Measurements from ENCODE around the gene MXI1. TPM values are rescaled to one million over a fixed set of nuclear protein-coding genes. Genes with fewer than 3 reads are reported as not detected.

Gene MXI1
- total RNA-seq, 1 donor from 2014 or later: 14.7 TPM

DNA sequence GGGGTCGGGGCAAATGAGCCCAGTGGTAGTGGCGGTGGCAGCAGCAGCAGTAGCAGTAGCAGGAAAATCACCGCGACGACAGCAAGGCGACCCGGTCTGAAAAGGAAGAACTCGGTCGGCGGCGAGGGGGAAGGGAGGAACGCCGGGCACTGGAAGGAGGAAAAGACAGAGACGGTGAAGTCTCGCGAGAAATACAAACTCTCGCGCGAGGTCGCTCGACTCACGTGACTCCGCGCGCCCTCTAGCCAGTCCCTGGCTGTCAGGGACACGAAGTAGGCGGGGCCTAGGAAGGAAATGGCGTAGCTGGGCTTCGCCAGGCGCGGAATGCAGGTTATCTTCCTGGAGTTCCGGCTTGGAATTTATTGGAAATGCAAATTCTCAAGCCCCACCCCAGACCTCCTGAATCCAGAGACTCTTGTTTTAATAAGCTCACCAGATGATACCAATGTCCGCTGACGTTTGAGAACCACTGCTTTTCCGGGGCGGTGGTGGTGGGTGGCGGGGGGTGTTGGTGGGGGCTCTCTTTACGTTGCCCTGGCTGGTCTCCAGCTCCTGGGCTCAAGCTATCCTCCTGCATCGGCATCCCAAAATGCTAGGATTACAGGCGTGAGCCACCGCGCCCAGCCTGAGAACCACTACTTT, 97.5 kb downstream of the MXI1 start, which contains the start of gene SMNDC1:
Gene SMNDC1, minus strand, starts transcription at position 141 of the 642 bp plus-strand sequence. CDS start 1,333 bp downstream, outside the sequence.
- no peaks in the 10 kb centered on the region for H3K27me3 Mint-ChIP-seq (ENCODE audit: insufficient read depth)

DNA sequence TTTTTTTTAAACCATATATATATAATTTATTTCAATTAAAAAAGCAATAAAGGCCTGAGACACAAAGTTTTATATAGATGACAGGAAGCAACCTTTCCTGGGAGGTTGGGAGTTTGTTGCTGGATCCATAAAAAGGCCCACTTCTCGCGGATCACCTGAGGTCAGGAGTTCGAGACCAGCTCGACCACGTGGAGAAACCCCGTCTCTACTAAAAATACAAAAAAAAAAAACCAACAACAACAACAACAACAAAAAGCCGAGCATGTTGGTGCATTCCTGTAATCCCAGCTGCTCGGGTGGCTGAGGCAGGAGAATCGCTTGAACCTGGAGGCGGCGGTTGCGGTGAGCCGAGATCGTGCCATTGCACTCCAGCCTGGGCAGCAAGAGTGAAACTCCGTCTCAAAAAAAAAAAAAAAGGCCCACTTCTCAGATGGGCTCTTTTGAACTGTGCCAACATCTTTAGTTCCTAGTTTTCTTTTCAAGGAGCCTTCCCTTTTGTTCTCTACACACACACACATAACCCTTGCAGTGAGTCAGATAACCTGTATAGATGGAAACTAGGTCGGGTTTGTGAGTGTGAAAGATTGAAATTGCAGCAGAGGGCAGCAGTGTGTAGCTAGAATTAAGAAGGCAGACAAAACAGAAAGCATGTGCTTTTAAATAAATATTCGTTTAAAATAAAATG, 98.5 kb downstream of the MXI1 start:
- H3K36me3 Mint-ChIP-seq (ENCODE audit: low read depth): peaks cover 14% of the 10 kb centered on the region
- H3K9me3 Mint-ChIP-seq: no peaks in the 10 kb centered on the region
- peaks cover 48% of the 10 kb centered on the region for H3K4me1 Mint-ChIP-seq (ENCODE audit: low read depth)
- intact Hi-C loops (cut with micrococcal nuclease): loop anchor here (1.0 to 10.0 kb wide), 11 partner anchors 50 to 613 kb away; partner anchors contain the start of genes BBIP1, DUSP5, SHOC2 and SMC3
- H3K27me3 Mint-ChIP-seq (ENCODE audit: insufficient read depth): no peaks in the 10 kb centered on the region
- H3K27ac Mint-ChIP-seq: peak overlapping the region; percentile 96
- DNase-seq (ENCODE audit: low spot score): peak; percentile 52
- peak overlapping the region; percentile 97 for H3K4me3 Mint-ChIP-seq

More for the DNA sequence above, 97.5 kb downstream of the MXI1 start, which contains the start of gene SMNDC1:
- Mint-ChIP-seq H3K4me3 (peak within 1 kb of the TSS; percentile 97), H3K36me3 (ENCODE audit: low read depth) (peaks cover 20% of the 10 kb centered on the region), H3K9me3 (no peaks in the 10 kb centered on the region), H3K4me1 (ENCODE audit: low read depth) (peaks cover 48% of the 10 kb centered on the region), H3K27ac (peak within 1 kb of the TSS; percentile 96)
- intact Hi-C loops (cut with micrococcal nuclease): loop anchor here (1.0 to 10.0 kb wide), 7 partner anchors 94 to 614 kb away; partner anchors contain the start of genes ADD3, BBIP1, PDCD4 and SHOC2
- DNase-seq (ENCODE audit: low spot score): peak; percentile 96

GRCh38 chr10:110306452-110306768, 99.0 kb downstream of the MXI1 start:
- peak overlapping the region; percentile 96 for H3K27ac Mint-ChIP-seq
- DNase-seq (ENCODE audit: low spot score): no peak
- H3K36me3 Mint-ChIP-seq (ENCODE audit: low read depth): peaks cover 12% of the 10 kb centered on the region
- H3K9me3 Mint-ChIP-seq: no peaks in the 10 kb centered on the region
- intact Hi-C loops (cut with micrococcal nuclease): loop anchor here (1.0 to 10.0 kb wide), 9 partner anchors 50 to 438 kb away; partner anchors contain the start of genes DUSP5 and SMC3
- no peaks in the 10 kb centered on the region for H3K27me3 Mint-ChIP-seq (ENCODE audit: insufficient read depth)
- H3K4me3 Mint-ChIP-seq: peak overlapping the region; percentile 58
- H3K4me1 Mint-ChIP-seq (ENCODE audit: low read depth): peaks cover 48% of the 10 kb centered on the region

GRCh38 chr10:110307805-110308204, 100.4 kb downstream of the MXI1 start:
- no peak for DNase-seq (ENCODE audit: low spot score)
- Mint-ChIP-seq H3K27ac (no peak overlapping the region), H3K4me3 (no peak overlapping the region), H3K4me1 (ENCODE audit: low read depth) (peaks cover 48% of the 10 kb centered on the region), H3K9me3 (no peaks in the 10 kb centered on the region), H3K27me3 (ENCODE audit: insufficient read depth) (no peaks in the 10 kb centered on the region), H3K36me3 (ENCODE audit: low read depth) (peaks cover 8% of the 10 kb centered on the region)
- intact Hi-C loops (cut with micrococcal nuclease): loop anchor here (5.0 to 10.0 kb wide), 2 partner anchors 364 to 437 kb away; no protein-coding TSS in a partner anchor

DNA sequence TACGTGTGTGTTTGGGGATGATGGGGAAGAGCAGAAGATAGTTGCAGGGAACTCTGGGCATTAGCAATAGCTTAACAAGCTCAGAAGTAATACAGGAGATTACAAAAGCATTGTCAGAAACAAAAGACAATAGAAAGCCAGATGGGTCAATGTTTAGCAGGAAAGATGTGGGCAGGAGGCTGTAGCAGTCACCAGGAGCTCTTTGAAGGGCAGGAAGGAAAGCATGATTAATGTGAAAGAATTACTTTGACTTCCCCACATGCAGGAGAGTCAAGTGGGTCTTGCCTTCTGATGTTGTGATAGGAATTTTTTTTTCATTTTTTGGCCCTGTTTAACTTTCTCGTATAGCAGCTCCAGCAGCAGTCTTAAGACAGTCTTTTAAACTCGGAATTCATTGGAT, 103.3 kb downstream of the MXI1 start:
- Mint-ChIP-seq H3K27ac (no peak overlapping the region), H3K27me3 (ENCODE audit: insufficient read depth) (no peaks in the 10 kb centered on the region), H3K4me3 (peak overlapping the region; percentile 43), H3K36me3 (ENCODE audit: low read depth) (no peaks in the 10 kb centered on the region), H3K4me1 (ENCODE audit: low read depth) (peaks cover 53% of the 10 kb centered on the region), H3K9me3 (no peaks in the 10 kb centered on the region)
- no peak for DNase-seq (ENCODE audit: low spot score)
- intact Hi-C loops (cut with micrococcal nuclease): loop anchor here (1.0 to 2.0 kb wide), 8 partner anchors 44 to 290 kb away; partner anchors contain the start of genes DUSP5 and SMC3

GRCh38 chr10:110311357-110311949, 104.0 kb downstream of the MXI1 start:
- Mint-ChIP-seq H3K27ac (no peak overlapping the region), H3K36me3 (ENCODE audit: low read depth) (no peaks in the 10 kb centered on the region), H3K9me3 (no peaks in the 10 kb centered on the region), H3K27me3 (ENCODE audit: insufficient read depth) (no peaks in the 10 kb centered on the region), H3K4me3 (no peak overlapping the region), H3K4me1 (ENCODE audit: low read depth) (peaks cover 51% of the 10 kb centered on the region)
- no peak for DNase-seq (ENCODE audit: low spot score)
- intact Hi-C loops (cut with micrococcal nuclease): loop anchor here (1.0 to 2.0 kb wide), 8 partner anchors 43 to 289 kb away; partner anchors contain the start of genes DUSP5 and SMC3

- no peaks in the 10 kb centered on the region for H3K9me3 Mint-ChIP-seq
- no peaks in the 10 kb centered on the region for H3K36me3 Mint-ChIP-seq (ENCODE audit: low read depth)
- H3K4me1 Mint-ChIP-seq (ENCODE audit: low read depth): peaks cover 51% of the 10 kb centered on the region
- intact Hi-C loops (cut with micrococcal nuclease): no loop called here
- H3K27ac Mint-ChIP-seq: no peak overlapping the region
- DNase-seq (ENCODE audit: low spot score): no peak
- H3K27me3 Mint-ChIP-seq (ENCODE audit: insufficient read depth): no peaks in the 10 kb centered on the region
- H3K4me3 Mint-ChIP-seq: no peak overlapping the region
These were observed 104.8 kb downstream of the MXI1 start for GRCh38 chr10:110312206-110312605.

DNA sequence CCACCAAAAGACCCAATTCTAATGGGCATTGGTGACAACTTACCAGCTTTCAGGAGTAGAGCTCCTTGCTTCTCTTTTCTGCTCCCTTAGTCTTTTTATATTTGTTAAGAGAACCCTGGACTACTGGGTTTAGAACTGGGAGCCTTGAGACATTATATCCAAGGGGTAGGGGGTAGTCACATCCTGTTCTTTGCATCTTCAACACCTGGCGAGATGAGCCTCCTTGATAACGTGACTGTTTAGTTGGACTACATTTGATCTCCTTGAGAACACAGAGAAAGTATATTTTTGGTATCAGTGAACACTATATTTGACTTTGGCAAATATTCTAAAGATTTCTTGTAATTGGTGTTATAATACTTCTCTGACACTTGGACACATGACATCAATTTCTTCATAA, 106.3 kb downstream of the MXI1 start:
- peaks cover 59% of the 10 kb centered on the region for H3K4me1 Mint-ChIP-seq (ENCODE audit: low read depth)
- DNase-seq (ENCODE audit: low spot score): no peak
- intact Hi-C loops (cut with micrococcal nuclease): no loop called here
- no peaks in the 10 kb centered on the region for H3K36me3 Mint-ChIP-seq (ENCODE audit: low read depth)
- H3K9me3 Mint-ChIP-seq: no peaks in the 10 kb centered on the region
- H3K4me3 Mint-ChIP-seq: no peak overlapping the region
- H3K27ac Mint-ChIP-seq: no peak overlapping the region
- H3K27me3 Mint-ChIP-seq (ENCODE audit: insufficient read depth): no peaks in the 10 kb centered on the region

DNA sequence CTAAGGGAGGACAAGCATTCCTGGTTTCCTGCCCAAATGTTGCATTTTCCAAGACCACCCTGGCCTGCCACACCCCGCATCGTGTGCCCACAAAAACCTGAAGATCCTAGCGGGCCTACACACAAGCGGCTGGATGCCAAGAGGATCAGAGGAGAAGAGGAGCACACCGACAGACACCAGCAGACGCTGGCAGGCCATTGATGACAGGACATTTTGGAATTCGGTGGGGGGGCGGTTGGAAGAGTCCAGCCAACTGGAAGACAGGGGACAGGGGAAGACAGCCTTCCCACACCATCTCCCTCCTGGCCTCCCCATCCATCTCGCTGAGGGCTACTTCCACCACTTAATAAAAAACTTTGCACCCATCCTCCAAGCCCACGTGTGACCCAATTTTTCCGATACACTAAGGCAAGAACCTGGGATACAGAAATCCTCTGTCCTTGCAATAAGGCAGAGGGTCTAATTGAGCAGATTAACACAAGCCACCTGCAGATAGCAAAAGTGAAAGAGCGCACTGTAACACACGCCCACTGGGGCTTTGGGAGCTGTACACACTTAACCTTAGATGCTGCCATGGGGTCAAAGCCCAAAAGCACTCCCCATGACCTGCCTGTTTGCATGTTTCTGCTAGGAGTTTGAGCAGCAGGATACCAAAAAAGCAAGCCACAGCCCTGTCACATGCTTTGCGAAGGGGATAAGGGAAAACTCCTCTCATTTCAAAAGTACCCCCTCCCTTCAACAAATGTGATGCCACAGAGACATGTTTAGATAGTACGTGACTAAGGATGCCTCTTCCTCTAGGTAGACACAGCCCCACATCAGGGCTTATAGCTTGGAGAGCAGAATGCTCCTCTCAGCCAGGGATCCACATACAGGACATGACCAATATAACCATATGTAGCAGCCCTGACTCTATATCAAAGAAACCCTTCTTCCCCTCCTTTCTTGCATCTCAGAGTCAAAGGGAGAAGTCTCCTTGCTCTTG, 110.8 kb downstream of the MXI1 start:
- Mint-ChIP-seq H3K4me3 (no peak overlapping the region), H3K4me1 (ENCODE audit: low read depth) (peaks cover 43% of the 10 kb centered on the region), H3K27ac (peak overlapping the region; percentile 19), H3K36me3 (ENCODE audit: low read depth) (peaks cover 10% of the 10 kb centered on the region), H3K9me3 (peaks cover 16% of the 10 kb centered on the region), H3K27me3 (ENCODE audit: insufficient read depth) (no peaks in the 10 kb centered on the region)
- no peak for DNase-seq (ENCODE audit: low spot score)
- intact Hi-C loops (cut with micrococcal nuclease): no loop called here

GRCh38 chr10:110321869-110322620, 114.6 kb downstream of the MXI1 start:
- intact Hi-C loops (cut with micrococcal nuclease): no loop called here

GRCh38 chr10:110323503-110323902, 116.1 kb downstream of the MXI1 start:
- Mint-ChIP-seq H3K4me3 (no peak overlapping the region), H3K36me3 (ENCODE audit: low read depth) (peaks cover 13% of the 10 kb centered on the region), H3K27ac (no peak overlapping the region), H3K4me1 (ENCODE audit: low read depth) (peaks cover 61% of the 10 kb centered on the region), H3K27me3 (ENCODE audit: insufficient read depth) (peaks cover 3% of the 10 kb centered on the region), H3K9me3 (peaks cover 20% of the 10 kb centered on the region)
- no peak for DNase-seq (ENCODE audit: low spot score)
- intact Hi-C loops (cut with micrococcal nuclease): no loop called here

More at GRCh38 chr10:110321869-110322620, 114.6 kb downstream of the MXI1 start:
- Mint-ChIP-seq H3K36me3 (ENCODE audit: low read depth) (peaks cover 13% of the 10 kb centered on the region), H3K27me3 (ENCODE audit: insufficient read depth) (no peaks in the 10 kb centered on the region), H3K4me1 (ENCODE audit: low read depth) (peaks cover 61% of the 10 kb centered on the region), H3K4me3 (no peak overlapping the region), H3K27ac (no peak overlapping the region), H3K9me3 (peaks cover 20% of the 10 kb centered on the region)
- no peak for DNase-seq (ENCODE audit: low spot score)

All from activated T-helper 1 cell treated with anti-CD3 and anti-CD28 coated beads, Interleukin-12 subunit alpha, Interleukin-12 subunit beta, Interleukin-2, Interleukin-4 antibody, amounts not matched to agents 30 ng/mL and 10 ng/mL and 1 ng/mL, durations not matched to agents 14 hours and 24 hours and 36 hours (primary cell).